BJ (cell line): Measurements from ENCODE around the gene DTYMK. TPM values are rescaled to one million over a fixed set of nuclear protein-coding genes. Genes with fewer than 3 reads are reported as not detected.

Source experiments
- CTCF ChIA-PET: fragments of 350-600 bp; formaldehyde crosslinking; extraction: SDS; loops from one replicate; lab custom pipeline; 2021; ENCODE audit warnings: antibody characterized with exemption, inconsistent platforms; lab: Yijun Ruan, JAX
- POLR2A ChIA-PET: fragments of 300-600 bp; sonication (Branson Sonifier 250); formaldehyde crosslinking; extraction: SDS; loops from one replicate; lab custom pipeline; 2021; ENCODE audit warnings: antibody characterized with exemption; lab: Charles Lee
- DNase-seq: peaks from one replicate; pipeline ENCODE4 v3.0.0-alpha.2; 2011; ENCODE audit warnings: low read depth
- H3K27me3 ChIP-seq: 2 replicates; pipeline ENCODE4 v1.6.0; 2011; ENCODE audit warnings: low read length; ENCODE audit not compliant: control insufficient read depth, insufficient read depth
- H3K36me3 ChIP-seq: 2 replicates; pipeline ENCODE4 v1.5.1; 2011; ENCODE audit warnings: low read length; ENCODE audit not compliant: control insufficient read depth, insufficient read depth
- H3K4me3 ChIP-seq: 2 replicates; pipeline ENCODE4 v1.5.1; 2011; ENCODE audit warnings: low read depth, mild to moderate bottlenecking, control low read depth, low read length
- CTCF ChIP-seq: IDR thresholded peaks from 2 replicates; pipeline ENCODE4 v1.5.1; 2011; ENCODE audit warnings: low read depth, mild to moderate bottlenecking, control low read depth, inconsistent platforms, low read length, moderate library complexity; ENCODE audit not compliant: insufficient read depth
- polyA plus RNA-seq: library from polyadenylated mRNA; depleted of rRNA; stranded (reverse); fragments of >200 nt; gene quantifications from 2 replicates; pipeline ENCODE4 v1.2.3, GENCODE V29; 2011

The DTYMK gene
- polyA plus RNA-seq, 1 experiment: 43.8 TPM

- peaks cover 42% of the 10 kb centered on the region for H3K36me3 ChIP-seq
Observed at GRCh38 chr2:241655516-241656189, 31.0 kb downstream of the DTYMK start.

GRCh38 chr2:241654551-241654950 is 32.1 kb downstream of the DTYMK start:
- Histone ChIP-seq H3K4me3 (no peak overlapping the region), H3K36me3 (peaks cover 38% of the 10 kb centered on the region), H3K27me3 (no peaks in the 10 kb centered on the region)
- DNase-seq: no peak
- TF ChIP-seq CTCF: no peak
- CTCF ChIA-PET: no interaction called here
- POLR2A ChIA-PET: interaction anchor here (0.5 kb wide), 1 partner anchor 19 kb away, joined by 9 read pairs; no protein-coding TSS in a partner anchor

More at GRCh38 chr2:241655516-241656189, 31.0 kb downstream of the DTYMK start:
- ChIA-PET CTCF (no interaction called here), POLR2A (interaction anchor here (0.6 kb wide), 1 partner anchor 288 kb away, joined by 4 read pairs; no protein-coding TSS in a partner anchor)
- DNase-seq: no peak
- Histone ChIP-seq H3K4me3 (no peak overlapping the region), H3K27me3 (no peaks in the 10 kb centered on the region)
- no peak for TF ChIP-seq CTCF

- TF ChIP-seq CTCF: no peak
- Histone ChIP-seq H3K36me3 (peaks cover 32% of the 10 kb centered on the region), H3K4me3 (no peak overlapping the region), H3K27me3 (no peaks in the 10 kb centered on the region)
- ChIA-PET CTCF (no interaction called here), POLR2A (no interaction called here)
- DNase-seq: no peak
Observed at GRCh38 chr2:241653210-241653750, 33.3 kb downstream of the DTYMK start.

GRCh38 chr2:241652722-241653121 is 33.9 kb downstream of the DTYMK start:
- POLR2A ChIA-PET: no interaction called here
- no peak for DNase-seq
- CTCF ChIA-PET: no interaction called here
- Histone ChIP-seq H3K36me3 (peaks cover 29% of the 10 kb centered on the region), H3K27me3 (no peaks in the 10 kb centered on the region), H3K4me3 (no peak overlapping the region)
- no peak for TF ChIP-seq CTCF

GRCh38 chr2:241652142-241652541 is 34.5 kb downstream of the DTYMK start:
- Histone ChIP-seq H3K36me3 (peaks cover 28% of the 10 kb centered on the region), H3K27me3 (no peaks in the 10 kb centered on the region), H3K4me3 (no peak overlapping the region)
- ChIA-PET CTCF (interaction anchor here (7.9 kb wide), 1 partner anchor 7 kb away, joined by 49 read pairs; no protein-coding TSS in a partner anchor), POLR2A (no interaction called here)
- TF ChIP-seq CTCF: no peak
- DNase-seq: no peak
